ENCODE results near the gene NDE1.

The NDE1 gene

DNA sequence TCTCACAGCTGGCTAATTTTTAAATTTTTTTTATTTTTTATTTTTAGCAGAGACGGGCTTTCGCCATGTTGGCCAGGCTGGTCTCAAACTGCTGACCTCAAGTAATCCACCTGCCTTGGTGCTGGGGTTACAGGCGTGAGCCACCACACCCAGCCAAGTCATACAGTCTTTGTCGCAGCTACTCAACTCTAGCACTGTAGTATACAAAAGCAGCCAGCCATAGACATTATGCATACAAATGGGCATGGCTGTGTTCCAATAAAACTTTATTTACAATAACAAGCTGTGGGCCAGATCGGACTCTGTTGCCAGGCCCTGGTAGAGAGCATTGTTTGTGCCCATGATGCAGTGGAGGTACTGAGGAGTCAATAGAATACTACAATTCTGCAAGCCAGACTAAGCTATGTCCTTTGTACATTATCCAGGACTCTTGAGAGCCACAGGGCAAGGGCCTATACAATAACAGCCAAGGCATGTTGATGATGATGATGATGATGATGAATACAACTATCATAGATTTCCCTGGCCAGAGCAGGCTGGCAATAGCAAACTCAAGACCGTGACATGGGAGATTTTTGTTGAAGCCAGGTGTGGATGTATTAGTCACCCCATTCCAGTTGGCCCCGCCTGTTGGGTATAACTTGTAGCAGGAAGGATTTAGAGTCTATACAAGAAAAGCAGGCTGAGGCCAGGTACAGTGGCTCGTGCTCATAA lies 104.9 kb downstream of the NDE1 start:
- TF ChIP-seq, protein P1, sequence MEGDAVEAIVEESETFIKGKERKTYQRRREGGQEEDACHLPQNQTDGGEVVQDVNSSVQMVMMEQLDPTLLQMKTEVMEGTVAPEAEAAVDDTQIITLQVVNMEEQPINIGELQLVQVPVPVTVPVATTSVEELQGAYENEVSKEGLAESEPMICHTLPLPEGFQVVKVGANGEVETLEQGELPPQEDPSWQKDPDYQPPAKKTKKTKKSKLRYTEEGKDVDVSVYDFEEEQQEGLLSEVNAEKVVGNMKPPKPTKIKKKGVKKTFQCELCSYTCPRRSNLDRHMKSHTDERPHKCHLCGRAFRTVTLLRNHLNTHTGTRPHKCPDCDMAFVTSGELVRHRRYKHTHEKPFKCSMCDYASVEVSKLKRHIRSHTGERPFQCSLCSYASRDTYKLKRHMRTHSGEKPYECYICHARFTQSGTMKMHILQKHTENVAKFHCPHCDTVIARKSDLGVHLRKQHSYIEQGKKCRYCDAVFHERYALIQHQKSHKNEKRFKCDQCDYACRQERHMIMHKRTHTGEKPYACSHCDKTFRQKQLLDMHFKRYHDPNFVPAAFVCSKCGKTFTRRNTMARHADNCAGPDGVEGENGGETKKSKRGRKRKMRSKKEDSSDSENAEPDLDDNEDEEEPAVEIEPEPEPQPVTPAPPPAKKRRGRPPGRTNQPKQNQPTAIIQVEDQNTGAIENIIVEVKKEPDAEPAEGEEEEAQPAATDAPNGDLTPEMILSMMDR (IDR thresholded peaks at IDR 0.05; ENCODE audit: unreplicated experiment in 3 of 3), result no peak
- Mint-ChIP-seq H3K9me3 (no peaks in the 10 kb centered on the region), H3K4me3 (no peak overlapping the region), H3K4me1 (no peaks in the 10 kb centered on the region), H3K36me3 (ENCODE audit: low read depth) (no peaks in the 10 kb centered on the region), H3K27me3 (ENCODE audit: low read depth) (no peaks in the 10 kb centered on the region), H3K27ac (no peak overlapping the region)

DNA sequence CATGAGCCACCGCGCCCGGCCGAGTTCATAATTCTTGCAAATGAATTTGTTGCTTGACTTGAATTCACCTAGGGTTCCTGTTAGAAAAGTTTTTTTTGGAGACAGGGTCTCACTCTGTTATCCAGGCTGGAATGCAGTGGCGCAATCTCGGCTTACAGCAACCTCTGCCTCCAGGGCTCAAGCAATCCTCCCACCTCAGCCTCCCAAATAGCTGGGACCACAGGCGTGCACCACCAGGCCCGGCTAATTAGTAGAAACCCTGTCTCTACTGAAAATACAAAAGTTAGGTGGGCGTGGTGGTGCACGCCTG lies 107.0 kb downstream of the NDE1 start:
- H3K27ac Mint-ChIP-seq, result no peak overlapping the region

DNA sequence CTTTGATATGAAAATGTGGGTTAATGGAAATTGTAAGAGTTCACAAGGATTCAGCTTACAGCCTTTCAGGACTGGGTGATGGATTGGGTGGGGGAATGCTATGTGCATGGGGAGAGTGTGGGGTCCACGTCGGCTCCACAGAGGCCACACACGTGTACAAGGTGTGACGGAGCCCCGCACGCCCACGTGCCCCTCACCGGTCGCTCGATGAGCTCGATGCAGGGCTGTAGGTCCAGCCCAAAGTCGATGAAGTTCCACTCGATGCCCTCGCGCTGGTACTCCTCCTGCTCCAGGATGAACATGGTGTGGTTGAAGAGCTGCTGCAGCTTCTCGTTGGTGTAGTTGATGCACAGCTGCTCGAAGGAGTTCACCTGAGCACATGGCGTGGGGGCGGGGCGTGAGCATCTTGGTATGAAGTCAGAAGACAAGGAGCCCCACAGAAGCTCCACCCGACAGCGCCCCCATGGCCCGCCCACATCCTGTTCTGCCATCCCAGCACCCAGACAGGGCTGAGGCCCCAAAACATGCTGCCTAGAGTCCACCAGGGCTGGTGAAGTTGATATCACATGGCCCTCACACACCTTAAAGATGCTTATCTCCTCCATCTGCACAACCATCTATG lies 107.7 kb downstream of the NDE1 start:
- Mint-ChIP-seq H3K4me3 (no peak overlapping the region), H3K27ac (no peak overlapping the region)
- TF ChIP-seq, protein P1 (IDR thresholded peaks at IDR 0.05; ENCODE audit: unreplicated experiment in 3 of 3), result no peak

More for the DNA sequence above, 107.0 kb downstream of the NDE1 start:
- no peak overlapping the region for H3K4me3 Mint-ChIP-seq
- no peaks in the 10 kb centered on the region for H3K9me3 Mint-ChIP-seq
- peaks cover 3% of the 10 kb centered on the region for H3K27me3 Mint-ChIP-seq (ENCODE audit: low read depth)
- H3K4me1 Mint-ChIP-seq, result no peaks in the 10 kb centered on the region
- no peaks in the 10 kb centered on the region for H3K36me3 Mint-ChIP-seq (ENCODE audit: low read depth)
- TF ChIP-seq, protein P1 (IDR thresholded peaks at IDR 0.05; ENCODE audit: unreplicated experiment in 3 of 3), result no peak

DNA sequence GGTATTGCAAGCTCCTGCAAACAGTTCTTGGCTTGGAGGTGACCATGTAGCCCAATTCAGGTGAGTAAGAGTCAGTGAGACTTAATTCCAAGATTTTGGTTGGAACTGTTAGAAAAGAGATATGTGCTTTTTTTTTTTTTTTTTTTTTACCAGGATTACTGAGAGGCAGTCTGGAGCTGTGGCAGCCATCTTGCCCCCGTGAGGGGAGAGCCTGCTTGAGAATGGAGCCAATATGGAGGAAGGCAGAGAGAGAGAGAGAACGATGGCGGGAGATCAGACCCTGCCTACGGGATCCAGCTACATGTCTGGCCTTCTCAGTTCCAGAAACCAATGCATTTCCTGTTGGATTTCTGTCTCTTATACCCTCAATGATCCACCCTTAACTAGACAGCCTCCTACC lies 109.0 kb downstream of the NDE1 start:
- H3K4me3 Mint-ChIP-seq, result no peak overlapping the region
- TF ChIP-seq, protein P1 (IDR thresholded peaks at IDR 0.05; ENCODE audit: unreplicated experiment in 3 of 3), result no peak
- no peaks in the 10 kb centered on the region for H3K9me3 Mint-ChIP-seq
- no peaks in the 10 kb centered on the region for H3K4me1 Mint-ChIP-seq
- H3K27ac Mint-ChIP-seq, result no peak overlapping the region
- peaks cover 6% of the 10 kb centered on the region for H3K27me3 Mint-ChIP-seq (ENCODE audit: low read depth)
- H3K36me3 Mint-ChIP-seq (ENCODE audit: low read depth), result no peaks in the 10 kb centered on the region

More for the DNA sequence above, 107.7 kb downstream of the NDE1 start:
- Mint-ChIP-seq H3K4me1 (no peaks in the 10 kb centered on the region), H3K9me3 (no peaks in the 10 kb centered on the region), H3K27me3 (ENCODE audit: low read depth) (peaks cover 5% of the 10 kb centered on the region), H3K36me3 (ENCODE audit: low read depth) (no peaks in the 10 kb centered on the region)

DNA sequence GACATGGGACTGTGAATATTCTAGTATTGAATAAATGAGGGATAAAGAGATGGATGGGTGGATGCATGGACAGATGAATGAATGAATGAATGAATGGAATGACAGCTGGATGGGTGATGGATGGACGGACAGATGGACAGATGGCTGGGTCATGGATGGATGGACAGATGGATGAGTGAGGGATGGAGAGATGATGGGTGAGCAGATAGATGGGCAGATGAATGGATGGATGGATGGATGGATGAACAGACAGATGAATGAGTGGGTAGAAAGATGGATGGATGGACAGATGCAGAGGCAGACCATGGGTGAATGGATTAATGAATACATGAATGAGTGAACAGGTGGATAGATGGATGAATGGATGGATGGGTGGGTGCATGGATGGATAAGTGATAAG lies 110.1 kb downstream of the NDE1 start:
- TF ChIP-seq, protein P1 (IDR thresholded peaks at IDR 0.05; ENCODE audit: unreplicated experiment in 3 of 3), result no peak
- Mint-ChIP-seq H3K36me3 (ENCODE audit: low read depth) (no peaks in the 10 kb centered on the region), H3K4me1 (no peaks in the 10 kb centered on the region), H3K27ac (no peak overlapping the region), H3K27me3 (ENCODE audit: low read depth) (peaks cover 6% of the 10 kb centered on the region), H3K9me3 (no peaks in the 10 kb centered on the region), H3K4me3 (no peak overlapping the region)

DNA sequence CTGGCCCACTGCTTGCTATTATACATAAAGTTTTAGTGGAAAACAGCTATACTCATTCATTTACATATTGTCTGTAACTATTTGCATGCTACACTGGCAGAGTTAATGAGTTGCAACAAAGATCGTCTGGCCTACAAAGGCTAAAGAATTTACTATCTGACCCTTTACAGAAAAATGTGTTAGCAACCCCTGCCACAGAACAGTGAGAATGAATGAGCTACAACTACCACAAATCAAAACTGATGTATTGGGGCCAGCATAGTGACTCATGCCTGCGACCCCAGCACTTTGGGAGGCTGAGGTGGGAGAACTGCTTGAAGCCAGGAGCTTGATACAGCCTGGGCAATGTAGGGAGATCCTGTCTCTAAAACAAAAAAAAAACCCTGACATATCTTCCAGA lies 114.1 kb downstream of the NDE1 start:
- peaks cover 10% of the 10 kb centered on the region for H3K9me3 Mint-ChIP-seq
- H3K27ac Mint-ChIP-seq, result no peak overlapping the region
- TF ChIP-seq, protein P1 (IDR thresholded peaks at IDR 0.05; ENCODE audit: unreplicated experiment in 3 of 3), result no peak
- H3K27me3 Mint-ChIP-seq (ENCODE audit: low read depth), result peaks cover 10% of the 10 kb centered on the region
- H3K36me3 Mint-ChIP-seq (ENCODE audit: low read depth), result no peaks in the 10 kb centered on the region
- H3K4me3 Mint-ChIP-seq, result no peak overlapping the region
- H3K4me1 Mint-ChIP-seq, result no peaks in the 10 kb centered on the region

All from nephron (organoid).